ENCODE results near the gene MPHOSPH9.

The MPHOSPH9 gene

GRCh38 chr12:123199936-123200335 is 33.0 kb downstream of the MPHOSPH9 start:
- H3K36me3 ChIP-seq (ENCODE audit: control insufficient read depth, insufficient read depth, low read length) = peaks cover 8% of the 10 kb centered on the region
- H3K27me3 ChIP-seq (ENCODE audit: control insufficient read depth, insufficient read depth, low read length) = no peaks in the 10 kb centered on the region
- no peak overlapping the region for H3K9ac ChIP-seq (ENCODE audit: low read depth, low read length)
- H3K9me3 ChIP-seq (ENCODE audit: control insufficient read depth, insufficient read depth, low read length) = no peaks in the 10 kb centered on the region
- no peak overlapping the region for H3K4me3 ChIP-seq (ENCODE audit: low read depth, low read length)
- H3K4me1 ChIP-seq (ENCODE audit: control insufficient read depth, insufficient read depth, low read length) = no peaks in the 10 kb centered on the region

GRCh38 chr12:123187637-123188036 is 45.3 kb downstream of the MPHOSPH9 start:
- Histone ChIP-seq H3K4me1 (ENCODE audit: control insufficient read depth, insufficient read depth, low read length) (no peaks in the 10 kb centered on the region), H3K27me3 (ENCODE audit: control insufficient read depth, insufficient read depth, low read length) (no peaks in the 10 kb centered on the region), H3K4me3 (ENCODE audit: low read depth, low read length) (no peak overlapping the region), H3K36me3 (ENCODE audit: control insufficient read depth, insufficient read depth, low read length) (peaks cover 4% of the 10 kb centered on the region), H3K9me3 (ENCODE audit: control insufficient read depth, insufficient read depth, low read length) (no peaks in the 10 kb centered on the region), H3K9ac (ENCODE audit: low read depth, low read length) (no peak overlapping the region)

GRCh38 chr12:123180171-123180570 is 52.8 kb downstream of the MPHOSPH9 start:
- Histone ChIP-seq H3K36me3 (ENCODE audit: control insufficient read depth, insufficient read depth, low read length) (no peaks in the 10 kb centered on the region), H3K27me3 (ENCODE audit: control insufficient read depth, insufficient read depth, low read length) (no peaks in the 10 kb centered on the region), H3K9me3 (ENCODE audit: control insufficient read depth, insufficient read depth, low read length) (no peaks in the 10 kb centered on the region), H3K4me1 (ENCODE audit: control insufficient read depth, insufficient read depth, low read length) (no peaks in the 10 kb centered on the region), H3K9ac (ENCODE audit: low read depth, low read length) (no peak overlapping the region), H3K4me3 (ENCODE audit: low read depth, low read length) (no peak overlapping the region)

GRCh38 chr12:123171967-123172366 is 61.0 kb downstream of the MPHOSPH9 start:
- peaks cover 2% of the 10 kb centered on the region for H3K36me3 ChIP-seq (ENCODE audit: control insufficient read depth, insufficient read depth, low read length)
- no peaks in the 10 kb centered on the region for H3K9me3 ChIP-seq (ENCODE audit: control insufficient read depth, insufficient read depth, low read length)
- H3K4me3 ChIP-seq (ENCODE audit: low read depth, low read length) = no peak overlapping the region
- no peak overlapping the region for H3K9ac ChIP-seq (ENCODE audit: low read depth, low read length)
- H3K4me1 ChIP-seq (ENCODE audit: control insufficient read depth, insufficient read depth, low read length) = peaks cover 2% of the 10 kb centered on the region
- H3K27me3 ChIP-seq (ENCODE audit: control insufficient read depth, insufficient read depth, low read length) = no peaks in the 10 kb centered on the region

- Histone ChIP-seq H3K9ac (ENCODE audit: low read depth, low read length) (no peak overlapping the region), H3K27me3 (ENCODE audit: control insufficient read depth, insufficient read depth, low read length) (no peaks in the 10 kb centered on the region), H3K36me3 (ENCODE audit: control insufficient read depth, insufficient read depth, low read length) (peaks cover 4% of the 10 kb centered on the region), H3K4me3 (ENCODE audit: low read depth, low read length) (no peak overlapping the region), H3K4me1 (ENCODE audit: control insufficient read depth, insufficient read depth, low read length) (peaks cover 2% of the 10 kb centered on the region), H3K9me3 (ENCODE audit: control insufficient read depth, insufficient read depth, low read length) (no peaks in the 10 kb centered on the region)
Measured at GRCh38 chr12:123167329-123167728, 65.6 kb downstream of the MPHOSPH9 start.

GRCh38 chr12:123165537-123165936 is 67.4 kb downstream of the MPHOSPH9 start:
- no peak overlapping the region for H3K4me3 ChIP-seq (ENCODE audit: low read depth, low read length)
- peaks cover 2% of the 10 kb centered on the region for H3K4me1 ChIP-seq (ENCODE audit: control insufficient read depth, insufficient read depth, low read length)
- peaks cover 4% of the 10 kb centered on the region for H3K36me3 ChIP-seq (ENCODE audit: control insufficient read depth, insufficient read depth, low read length)
- H3K27me3 ChIP-seq (ENCODE audit: control insufficient read depth, insufficient read depth, low read length) = no peaks in the 10 kb centered on the region
- H3K9ac ChIP-seq (ENCODE audit: low read depth, low read length) = no peak overlapping the region
- H3K9me3 ChIP-seq (ENCODE audit: control insufficient read depth, insufficient read depth, low read length) = no peaks in the 10 kb centered on the region

- no peak overlapping the region for H3K4me3 ChIP-seq (ENCODE audit: low read depth, low read length)
- H3K9ac ChIP-seq (ENCODE audit: low read depth, low read length) = no peak overlapping the region
- peaks cover 2% of the 10 kb centered on the region for H3K4me1 ChIP-seq (ENCODE audit: control insufficient read depth, insufficient read depth, low read length)
- peaks cover 4% of the 10 kb centered on the region for H3K36me3 ChIP-seq (ENCODE audit: control insufficient read depth, insufficient read depth, low read length)
- no peaks in the 10 kb centered on the region for H3K27me3 ChIP-seq (ENCODE audit: control insufficient read depth, insufficient read depth, low read length)
- H3K9me3 ChIP-seq (ENCODE audit: control insufficient read depth, insufficient read depth, low read length) = no peaks in the 10 kb centered on the region
Measured at GRCh38 chr12:123164710-123165261, 68.2 kb downstream of the MPHOSPH9 start.

GRCh38 chr12:123164222-123164621 is 68.7 kb downstream of the MPHOSPH9 start:
- H3K9me3 ChIP-seq (ENCODE audit: control insufficient read depth, insufficient read depth, low read length) = no peaks in the 10 kb centered on the region
- H3K27me3 ChIP-seq (ENCODE audit: control insufficient read depth, insufficient read depth, low read length) = no peaks in the 10 kb centered on the region
- peaks cover 4% of the 10 kb centered on the region for H3K36me3 ChIP-seq (ENCODE audit: control insufficient read depth, insufficient read depth, low read length)
- peaks cover 2% of the 10 kb centered on the region for H3K4me1 ChIP-seq (ENCODE audit: control insufficient read depth, insufficient read depth, low read length)
- no peak overlapping the region for H3K9ac ChIP-seq (ENCODE audit: low read depth, low read length)
- H3K4me3 ChIP-seq (ENCODE audit: low read depth, low read length) = no peak overlapping the region

GRCh38 chr12:123163227-123163626 is 69.7 kb downstream of the MPHOSPH9 start:
- Histone ChIP-seq H3K9me3 (ENCODE audit: control insufficient read depth, insufficient read depth, low read length) (no peaks in the 10 kb centered on the region), H3K4me3 (ENCODE audit: low read depth, low read length) (no peak overlapping the region), H3K36me3 (ENCODE audit: control insufficient read depth, insufficient read depth, low read length) (peaks cover 4% of the 10 kb centered on the region), H3K4me1 (ENCODE audit: control insufficient read depth, insufficient read depth, low read length) (peaks cover 2% of the 10 kb centered on the region), H3K9ac (ENCODE audit: low read depth, low read length) (no peak overlapping the region), H3K27me3 (ENCODE audit: control insufficient read depth, insufficient read depth, low read length) (no peaks in the 10 kb centered on the region)

GRCh38 chr12:123160801-123161487 is 72.0 kb downstream of the MPHOSPH9 start:
- Histone ChIP-seq H3K4me1 (ENCODE audit: control insufficient read depth, insufficient read depth, low read length) (no peaks in the 10 kb centered on the region), H3K27me3 (ENCODE audit: control insufficient read depth, insufficient read depth, low read length) (no peaks in the 10 kb centered on the region), H3K36me3 (ENCODE audit: control insufficient read depth, insufficient read depth, low read length) (peaks cover 4% of the 10 kb centered on the region), H3K9me3 (ENCODE audit: control insufficient read depth, insufficient read depth, low read length) (no peaks in the 10 kb centered on the region), H3K4me3 (ENCODE audit: low read depth, low read length) (no peak overlapping the region), H3K9ac (ENCODE audit: low read depth, low read length) (no peak overlapping the region)

GRCh38 chr12:123153906-123154305 is 79.0 kb downstream of the MPHOSPH9 start:
- Histone ChIP-seq H3K4me3 (ENCODE audit: low read depth, low read length) (no peak overlapping the region), H3K36me3 (ENCODE audit: control insufficient read depth, insufficient read depth, low read length) (no peaks in the 10 kb centered on the region), H3K27me3 (ENCODE audit: control insufficient read depth, insufficient read depth, low read length) (peaks cover 15% of the 10 kb centered on the region), H3K9me3 (ENCODE audit: control insufficient read depth, insufficient read depth, low read length) (no peaks in the 10 kb centered on the region), H3K4me1 (ENCODE audit: control insufficient read depth, insufficient read depth, low read length) (peaks cover 13% of the 10 kb centered on the region), H3K9ac (ENCODE audit: low read depth, low read length) (no peak overlapping the region)

- H3K4me3 ChIP-seq (ENCODE audit: low read depth, low read length) = no peak overlapping the region
- peaks cover 13% of the 10 kb centered on the region for H3K4me1 ChIP-seq (ENCODE audit: control insufficient read depth, insufficient read depth, low read length)
- no peak overlapping the region for H3K9ac ChIP-seq (ENCODE audit: low read depth, low read length)
- H3K9me3 ChIP-seq (ENCODE audit: control insufficient read depth, insufficient read depth, low read length) = no peaks in the 10 kb centered on the region
- peaks cover 23% of the 10 kb centered on the region for H3K27me3 ChIP-seq (ENCODE audit: control insufficient read depth, insufficient read depth, low read length)
- H3K36me3 ChIP-seq (ENCODE audit: control insufficient read depth, insufficient read depth, low read length) = no peaks in the 10 kb centered on the region
Measured at GRCh38 chr12:123152833-123153232, 80.1 kb downstream of the MPHOSPH9 start.

All from iPS-15b (cell line).